GM18526 (cell line): Measurements from ENCODE around the gene NPBWR2.

Experiments used
- POLR2A ChIP-seq: IDR thresholded peaks from 3 replicates; pipeline ENCODE4 v1.6.1; 2011; ENCODE audit not compliant: insufficient read length; ENCODE audit errors: extremely low read depth

The NPBWR2 gene

GRCh38 chr20:64086801-64087200, 20.6 kb downstream of the NPBWR2 start:
- no peak for TF ChIP-seq POLR2A

GRCh38 chr20:64084685-64085152, 22.6 kb downstream of the NPBWR2 start:
- no peak for TF ChIP-seq POLR2A

GRCh38 chr20:64083804-64084684, 23.3 kb downstream of the NPBWR2 start, which contains the start of gene LKAAEAR1:
Gene LKAAEAR1 (minus strand): TSS chr20:64084398. CDS start chr20:64084219, 179 bp downstream.
- no peak for TF ChIP-seq POLR2A

- no peak for TF ChIP-seq POLR2A
These were observed 24.0 kb downstream of the NPBWR2 start for GRCh38 chr20:64083378-64083803.

- TF ChIP-seq POLR2A, result no peak
These were observed 24.5 kb downstream of the NPBWR2 start for GRCh38 chr20:64082820-64083377.

GRCh38 chr20:64082126-64082731, 25.1 kb downstream of the NPBWR2 start:
- no peak for TF ChIP-seq POLR2A

GRCh38 chr20:64081624-64081964, 25.8 kb downstream of the NPBWR2 start:
- TF ChIP-seq POLR2A, result no peak

- no peak for TF ChIP-seq POLR2A
These were observed 26.3 kb downstream of the NPBWR2 start for GRCh38 chr20:64080813-64081623.

- peak; percentile 8 for TF ChIP-seq POLR2A
These were observed 27.2 kb downstream of the NPBWR2 start, which contains the start of gene OPRL1 for GRCh38 chr20:64080013-64080812. Gene OPRL1 (plus strand): TSS chr20:64080082. CDS start chr20:64092721, 12,639 bp downstream.

- peak; percentile 43 for TF ChIP-seq POLR2A
These were observed 27.9 kb downstream of the NPBWR2 start, which contains the start of gene RGS19 for GRCh38 chr20:64079273-64080012. Gene RGS19 (minus strand): TSS chr20:64079518. CDS start chr20:64076886, 2,632 bp downstream.

- no peak for TF ChIP-seq POLR2A
These were observed 28.5 kb downstream of the NPBWR2 start for GRCh38 chr20:64078934-64079272.

- peak; percentile 40 for TF ChIP-seq POLR2A
These were observed 29.4 kb downstream of the NPBWR2 start for GRCh38 chr20:64077876-64078551.

GRCh38 chr20:64077541-64077875, 29.9 kb downstream of the NPBWR2 start:
- TF ChIP-seq POLR2A, result no peak

GRCh38 chr20:64077094-64077493, 30.3 kb downstream of the NPBWR2 start:
- TF ChIP-seq POLR2A, result no peak
